NCI-H2029 treated with DMSO at 0.1 percent for 48 hours (cell line): ENCODE data around the gene TNFRSF1A.
A peak's percentile ranks its signal among the peaks of the same experiment; 100 is the strongest.

ENCODE experiments used
- DNase-seq: peaks from one replicate; lab custom pipeline; 2025; lab: John Stamatoyannopoulos, UW

Gene TNFRSF1A

DNA sequence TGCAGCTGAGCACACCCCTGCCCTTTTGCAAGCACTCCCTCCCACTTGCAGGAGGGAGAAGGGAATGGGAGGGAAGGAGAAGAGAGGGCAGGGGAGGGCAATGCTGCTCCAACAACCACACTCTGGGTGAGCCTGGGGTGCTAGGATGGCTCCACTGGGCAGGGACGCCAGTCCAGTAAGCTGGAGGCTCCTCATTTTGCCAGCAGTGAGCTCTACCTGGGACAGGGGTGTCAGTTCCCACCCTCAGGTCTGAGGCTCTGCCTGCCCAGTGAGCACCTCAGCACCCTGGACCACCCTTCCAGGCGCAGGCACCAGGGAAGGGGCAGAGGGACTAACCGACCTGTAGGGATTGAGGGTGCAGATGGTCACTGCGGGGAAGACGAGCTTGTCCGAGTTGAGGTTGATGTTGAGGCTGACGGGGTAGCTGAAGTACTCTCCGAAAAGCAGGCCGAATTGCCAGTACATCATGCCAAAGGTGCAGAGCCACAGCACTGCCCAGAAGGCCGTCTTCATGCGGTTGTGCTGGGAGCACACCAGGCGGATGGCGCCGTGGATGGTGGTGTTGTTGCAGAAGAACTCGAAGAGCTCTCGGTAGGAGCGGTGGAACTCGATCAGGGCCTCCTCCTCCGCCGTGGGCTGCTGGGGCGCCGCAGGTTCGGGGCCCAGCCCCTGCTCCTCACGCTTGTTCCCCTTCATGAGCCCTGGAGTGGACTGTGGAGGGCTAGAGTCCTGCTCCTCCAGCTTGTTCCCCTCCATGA, 32.3 kb upstream of the TNFRSF1A start:
- no peak for DNase-seq

- peak; percentile 94 for DNase-seq
Measured at GRCh38 chr12:6373022-6373787, 31.3 kb upstream of the TNFRSF1A start.

DNA sequence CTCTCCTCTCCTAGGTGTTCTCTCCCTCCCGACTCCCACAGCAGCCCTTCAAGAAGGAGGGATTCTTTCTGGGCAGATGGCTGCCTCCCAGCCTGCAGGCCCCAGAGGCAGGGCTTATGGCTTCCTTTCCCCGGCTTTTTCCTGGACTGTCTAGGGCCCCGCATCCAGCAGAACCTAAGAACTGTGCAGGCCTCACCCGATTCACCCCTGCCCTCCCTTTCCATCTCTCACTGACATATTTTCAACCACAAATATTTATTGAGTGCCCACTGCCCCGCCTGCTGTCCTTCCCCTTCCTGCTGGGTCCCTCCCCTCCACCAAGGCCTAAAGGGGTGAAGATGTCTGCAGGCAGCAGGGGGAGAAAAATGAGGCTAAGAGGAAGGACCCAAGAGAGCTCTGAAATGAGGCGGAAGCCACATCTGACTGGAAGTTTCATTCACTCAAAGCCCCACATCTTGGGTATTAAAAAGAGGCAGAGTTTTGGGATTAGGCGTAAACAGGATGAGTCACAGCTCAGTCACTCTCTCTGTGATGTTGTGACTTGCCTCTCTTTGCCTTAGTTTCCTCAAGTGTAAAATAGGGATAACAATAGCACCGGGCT, 30.6 kb upstream of the TNFRSF1A start:
- DNase-seq, result peak; percentile 77

DNA sequence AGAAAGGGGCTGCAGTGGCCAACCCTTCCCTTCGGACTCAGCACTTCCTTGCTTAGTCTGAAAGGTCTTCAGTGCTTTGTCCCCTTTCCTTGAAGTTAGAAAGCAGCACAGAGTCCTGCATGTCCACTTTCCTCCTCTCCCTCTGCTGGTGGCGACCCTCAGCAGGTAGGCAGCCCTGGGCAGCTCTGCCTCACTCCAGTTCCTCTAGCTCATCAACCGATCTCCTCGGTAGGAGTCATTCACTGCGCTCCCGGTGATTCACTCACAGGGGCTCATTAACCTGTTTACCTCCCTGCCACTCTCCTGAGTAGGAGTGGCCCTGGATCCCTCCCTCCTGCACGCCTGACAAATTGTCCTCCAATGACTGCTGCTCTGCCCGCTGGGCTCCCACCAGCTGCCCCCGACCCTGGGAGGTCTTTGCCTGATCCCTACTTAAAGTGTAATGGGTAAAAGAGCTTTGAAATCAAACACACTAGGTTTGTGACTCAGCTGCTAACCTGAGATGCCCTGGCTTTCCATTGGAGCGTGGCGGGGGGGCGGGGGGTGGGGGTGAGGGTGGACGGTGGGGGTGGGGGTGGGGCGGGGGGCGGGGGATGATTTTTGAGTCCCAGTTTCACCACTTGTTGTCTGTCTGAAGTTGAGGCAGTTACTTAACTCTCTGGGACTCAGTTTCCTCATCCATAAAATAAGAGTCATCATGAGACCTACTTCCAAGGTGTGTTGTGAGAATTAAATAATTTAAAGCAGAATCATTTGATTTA, 29.3 kb upstream of the TNFRSF1A start:
- peak; percentile 84 for DNase-seq

GRCh38 chr12:6370576-6370935, 28.7 kb upstream of the TNFRSF1A start:
- no peak for DNase-seq

DNA sequence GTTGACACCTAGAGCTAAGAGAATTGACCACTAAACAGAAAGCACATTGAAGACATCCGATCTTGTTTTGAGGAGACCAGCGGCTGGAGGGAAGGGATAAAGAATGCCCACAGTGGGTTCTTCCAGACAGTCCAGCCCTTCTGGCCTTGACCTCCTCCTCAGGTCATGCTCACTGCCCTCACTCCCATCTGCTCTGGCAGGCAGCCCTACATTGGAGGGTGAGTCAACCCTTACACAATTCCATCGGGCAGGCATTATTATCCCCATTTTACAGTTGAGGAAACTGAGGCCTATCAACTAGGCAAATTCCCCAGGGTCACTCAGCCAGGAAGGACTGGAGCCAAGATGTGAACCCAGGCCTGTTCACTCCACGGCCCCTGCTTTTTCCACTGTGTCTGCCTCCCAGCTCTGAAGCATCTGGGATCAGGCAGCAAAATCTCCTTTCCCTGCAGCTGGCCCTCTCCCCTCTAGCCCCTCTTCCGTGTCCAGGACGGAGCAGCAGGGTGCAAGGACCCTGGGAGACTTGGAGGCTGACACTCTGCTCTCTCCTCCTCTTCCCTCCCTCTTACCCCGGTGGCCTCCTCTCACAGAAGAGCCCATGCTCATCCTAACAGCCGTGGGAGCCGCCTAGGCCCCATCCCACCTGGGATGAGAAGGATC, 28.2 kb upstream of the TNFRSF1A start:
- DNase-seq, result no peak

DNA sequence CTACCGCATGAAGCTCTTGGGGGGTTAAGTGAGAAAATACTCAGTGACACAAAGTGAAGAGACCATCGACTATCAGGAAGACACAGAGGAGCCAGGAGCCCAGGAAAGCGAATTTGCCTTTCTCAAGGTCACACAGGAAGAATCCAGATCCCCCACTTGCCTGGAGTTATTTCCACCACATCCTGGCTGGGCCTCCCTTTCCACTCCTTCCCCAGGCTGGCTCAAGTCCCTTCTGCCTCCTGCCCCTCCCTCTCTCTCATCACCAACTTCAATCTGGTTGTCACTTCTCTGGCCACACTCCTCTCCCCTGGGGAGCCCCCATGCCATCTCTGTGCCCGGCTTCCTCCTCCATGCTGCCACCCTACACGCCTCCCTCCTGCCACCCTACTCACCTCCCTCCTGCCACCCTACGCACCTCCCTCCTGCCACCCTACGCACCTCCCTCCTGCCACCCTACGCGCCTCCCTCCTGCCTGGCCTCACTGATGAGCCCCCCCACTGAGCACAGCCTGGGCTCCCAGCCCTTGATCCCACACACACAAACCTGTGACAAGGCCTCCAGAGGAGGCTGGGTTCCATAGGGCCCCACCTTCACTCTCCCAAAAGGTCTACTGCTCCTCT, 27.1 kb upstream of the TNFRSF1A start:
- no peak for DNase-seq

DNA sequence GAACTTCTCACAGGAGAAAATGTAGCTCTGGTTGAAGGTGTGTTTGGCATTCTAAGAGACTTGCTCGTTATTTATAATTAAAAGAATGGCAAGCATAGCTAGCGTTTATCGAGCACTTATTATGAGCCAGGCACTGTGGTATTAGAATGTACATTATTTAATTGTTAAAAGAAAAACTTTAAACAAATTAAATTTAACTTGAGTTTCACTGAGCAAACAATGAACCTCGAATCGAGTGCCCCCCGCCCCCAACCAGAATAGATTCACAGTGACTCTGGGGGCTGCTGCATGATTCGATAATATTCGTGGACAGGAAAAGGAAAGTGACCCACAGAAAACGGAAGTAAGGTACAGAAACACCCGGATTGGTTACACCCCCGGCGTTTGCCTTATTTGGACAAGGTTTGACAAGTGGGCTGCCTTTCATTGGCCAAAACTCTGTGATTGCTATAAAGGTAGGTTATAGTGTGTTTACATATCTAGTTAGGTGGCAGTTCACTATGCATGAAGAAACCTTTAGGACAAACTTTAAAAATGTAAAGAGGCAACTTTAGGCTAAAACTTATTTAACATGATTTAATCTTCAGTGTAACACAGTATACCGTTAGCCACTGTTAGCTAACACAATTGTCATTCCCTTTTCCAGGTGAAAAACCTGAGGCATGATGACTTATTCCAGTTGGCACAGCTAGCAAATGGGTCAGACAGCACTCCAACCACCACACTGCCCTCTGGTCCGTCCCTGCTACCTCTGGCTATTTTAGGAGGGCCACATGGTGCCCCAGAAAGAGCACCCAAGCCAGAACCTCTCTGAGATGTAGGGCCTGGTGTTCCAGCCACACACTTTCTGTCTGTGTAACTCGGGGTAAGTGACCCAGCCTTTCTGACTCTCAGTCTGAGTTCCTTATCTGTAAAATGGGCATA, 26.4 kb upstream of the TNFRSF1A start:
- peak; percentile 66 for DNase-seq

- DNase-seq, result peak; percentile 71
Measured at GRCh38 chr12:6367065-6367968, 25.4 kb upstream of the TNFRSF1A start.

DNA sequence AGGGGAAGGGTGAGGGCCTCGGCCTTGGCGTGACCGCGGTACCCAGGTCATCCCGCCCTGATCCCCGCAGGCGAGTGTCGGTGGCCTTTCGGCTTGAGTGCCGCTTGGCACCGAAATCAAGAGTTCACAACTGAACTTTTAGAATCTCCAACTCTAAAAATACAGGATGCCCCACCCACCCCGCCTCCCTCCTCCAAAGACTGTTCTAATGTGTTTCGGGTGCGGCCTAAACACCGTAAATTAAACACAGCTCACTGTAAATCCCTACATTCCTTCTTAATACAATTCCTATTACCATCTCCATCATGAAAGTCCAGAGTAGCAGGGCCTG, 22.1 kb upstream of the TNFRSF1A start:
- DNase-seq, result no peak

DNA sequence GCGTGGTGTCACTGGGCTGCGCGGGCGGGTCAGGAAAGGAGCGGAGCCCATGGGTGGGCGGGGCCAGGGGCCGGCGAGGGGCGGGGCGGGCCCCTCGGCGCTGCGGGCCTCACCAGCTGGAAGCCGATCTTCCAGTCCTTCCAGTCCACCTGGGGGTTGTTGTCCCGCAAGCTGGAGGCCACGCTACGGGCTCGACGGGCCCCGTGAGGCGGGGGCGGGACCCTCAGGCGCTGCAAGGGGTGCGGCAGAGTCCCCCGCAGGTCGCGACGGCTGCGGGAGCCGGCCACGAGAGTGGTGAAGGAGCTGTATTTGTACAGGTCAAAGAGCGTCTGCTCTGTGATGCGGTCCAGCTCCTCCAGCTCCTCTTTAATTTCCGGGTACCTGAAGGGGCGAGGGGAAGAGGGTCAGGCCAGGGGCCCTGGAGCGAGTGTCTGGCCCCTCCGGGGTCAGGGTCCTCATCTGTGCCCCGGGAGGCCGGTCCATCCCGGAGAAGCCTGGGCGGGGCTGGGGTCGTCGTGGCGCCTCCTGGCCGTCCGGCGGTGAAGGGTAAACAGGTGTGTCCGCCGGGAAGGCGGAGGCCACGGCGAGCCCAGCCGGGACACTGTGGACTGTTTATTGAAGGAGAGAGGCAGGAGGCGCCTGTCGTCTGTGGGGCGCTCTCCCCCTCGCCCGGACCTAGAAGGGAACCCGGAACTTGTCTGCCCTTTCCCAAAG, 21.6 kb upstream of the TNFRSF1A start:
- no peak for DNase-seq

- DNase-seq, result no peak
Measured at GRCh38 chr12:6363010-6363329, 21.1 kb upstream of the TNFRSF1A start.

DNA sequence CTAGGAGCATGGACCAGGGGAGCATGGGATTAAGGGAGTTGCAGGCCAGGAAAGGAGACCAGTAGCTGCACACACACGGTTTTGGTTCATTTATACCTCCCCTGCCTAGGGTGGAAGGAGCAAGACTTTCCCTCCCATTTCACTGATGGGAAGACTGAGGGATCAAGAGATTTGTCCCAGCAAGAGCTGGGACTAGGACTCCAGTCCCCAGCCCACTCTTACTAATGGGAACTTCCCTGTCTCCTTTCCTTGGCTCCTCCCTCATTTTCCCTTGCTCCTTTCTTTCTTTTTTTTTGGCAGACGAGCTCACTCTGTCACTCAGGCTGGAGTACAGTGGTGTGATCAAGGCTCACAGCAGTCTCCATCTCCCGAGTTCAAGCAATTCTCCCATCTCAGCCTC, 20.5 kb upstream of the TNFRSF1A start:
- no peak for DNase-seq

- no peak for DNase-seq
Measured at GRCh38 chr12:6361834-6362233, 20.0 kb upstream of the TNFRSF1A start.

DNA sequence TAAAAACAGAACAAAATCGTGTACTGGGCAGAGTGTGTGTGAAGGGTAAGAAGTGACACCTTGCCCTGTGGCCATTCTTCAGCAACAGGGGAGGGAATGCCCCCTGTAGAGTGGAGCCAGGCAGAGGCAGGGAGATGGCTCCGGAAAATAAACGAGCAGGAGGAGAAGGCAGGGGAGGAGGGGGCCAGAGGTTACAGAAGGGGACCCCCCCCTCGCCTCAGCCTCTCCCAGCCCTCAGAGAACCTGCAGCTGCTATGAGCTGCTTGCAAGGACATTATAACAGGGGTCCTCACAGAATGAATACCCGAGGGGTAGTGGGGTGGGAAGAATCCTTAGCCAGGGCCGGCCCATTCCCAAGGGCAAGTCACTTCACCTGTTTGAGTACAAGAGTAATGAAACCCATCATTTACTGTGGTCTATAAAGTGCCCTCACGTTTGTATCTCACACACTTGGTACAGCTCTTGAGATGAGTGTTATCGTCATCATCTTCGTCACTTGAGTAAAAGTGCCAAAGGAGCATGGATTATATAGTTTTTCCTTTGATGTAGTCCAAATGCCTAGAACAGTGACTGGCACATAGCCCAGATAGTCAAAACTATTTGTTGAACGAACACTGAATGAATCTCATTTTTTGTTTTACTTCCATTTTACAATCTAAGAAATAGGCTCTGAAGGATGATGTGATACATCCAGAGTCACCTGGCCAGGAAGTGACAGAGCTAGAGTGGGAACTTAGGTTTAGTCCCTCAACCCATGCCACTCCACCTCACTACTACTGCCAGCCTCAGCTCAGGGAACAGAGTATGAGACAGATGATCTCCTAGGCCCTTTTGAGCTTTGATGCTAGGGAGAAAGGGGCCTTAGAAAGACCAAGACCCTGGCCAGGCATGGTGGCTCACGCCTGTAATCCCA, 19.0 kb upstream of the TNFRSF1A start:
- DNase-seq, result no peak

DNA sequence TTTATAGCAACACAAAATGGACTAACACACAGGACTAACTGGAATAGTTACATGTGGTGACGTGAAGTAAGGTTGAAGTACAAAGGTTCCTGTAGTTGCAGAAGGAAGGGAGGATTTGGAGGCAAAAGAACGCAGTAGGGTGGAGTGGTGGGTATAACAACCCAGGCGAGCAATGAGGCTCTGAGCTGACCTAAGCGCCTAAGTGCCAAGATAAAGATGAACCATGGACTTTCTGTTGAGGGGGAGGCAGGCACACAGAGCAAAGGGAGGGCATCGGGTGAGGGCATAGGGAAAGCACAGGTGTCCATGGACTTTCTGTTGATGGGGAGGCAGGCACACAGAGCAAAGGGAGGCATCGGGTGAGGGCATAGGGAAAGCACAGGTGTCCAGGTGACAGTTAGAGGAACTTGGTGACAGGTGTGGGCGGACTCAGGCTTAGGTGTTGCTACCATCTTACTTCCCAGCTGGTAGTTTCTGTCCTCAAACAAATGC, 18.2 kb upstream of the TNFRSF1A start:
- no peak for DNase-seq

DNA sequence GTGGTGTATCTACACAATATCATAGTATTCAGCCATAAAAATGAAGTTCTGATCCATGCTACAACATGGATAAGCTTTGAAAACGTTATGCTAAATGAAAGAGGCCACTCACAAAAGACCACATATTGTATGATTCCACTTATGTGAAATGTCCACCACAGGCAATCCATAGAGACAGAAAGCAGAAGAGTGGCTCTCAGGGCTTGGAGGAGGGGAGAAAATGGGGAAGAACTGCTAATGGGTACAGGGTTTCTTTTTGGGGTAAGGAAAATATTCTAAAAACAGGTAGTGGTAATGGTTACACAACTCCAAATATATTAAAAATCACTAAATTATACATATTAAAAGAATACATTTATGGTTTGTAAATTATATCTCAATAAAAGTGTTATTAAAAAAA, 17.0 kb upstream of the TNFRSF1A start:
- DNase-seq, result no peak

DNA sequence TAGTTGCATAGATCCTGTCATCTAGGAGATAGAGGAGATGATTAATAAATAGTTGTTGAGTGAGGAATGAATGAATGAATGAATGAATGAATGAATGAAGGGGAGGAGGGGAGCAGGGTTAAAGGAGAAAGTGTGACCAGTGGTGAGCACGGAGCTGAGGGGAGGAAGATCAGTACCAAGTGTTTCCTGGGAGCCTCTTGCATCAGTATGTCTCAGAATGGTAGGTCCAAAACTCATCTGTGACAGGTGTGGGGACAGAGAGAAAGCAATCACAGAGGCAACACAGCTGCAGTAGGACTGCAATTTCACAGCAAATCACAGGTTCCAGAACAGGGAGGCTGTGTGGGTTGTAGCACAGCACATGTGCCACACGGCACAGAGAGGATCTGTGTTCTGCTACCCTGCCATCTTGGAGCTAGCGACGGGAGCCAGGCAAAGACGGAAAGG, 14.5 kb upstream of the TNFRSF1A start:
- DNase-seq, result no peak
